IMR-90 (cell line): ENCODE data around the gene ZNF716. TPM values are rescaled to one million over a fixed set of nuclear protein-coding genes. Genes with fewer than 3 reads are reported as not detected.

ENCODE experiments used
- ATAC-seq: fragments of 200-7000 bp; cut with Tn5 transposase; 2 replicates; pipeline ENCODE4 v1.9.1; 2020; ENCODE audit warnings: low read depth, mild to moderate bottlenecking, moderate library complexity
- BruUV-seq: library from RNA; stranded (reverse); fragments of 400-500 nt; replicated peaks from 2 replicates; lab custom pipeline; 2021; lab: Mats Ljungman, UMichigan
- CTCF ChIA-PET: fragments of 300-600 bp; formaldehyde crosslinking; extraction: SDS; loops from one replicate; lab custom pipeline; 2021; ENCODE audit warnings: antibody characterized with exemption; lab: Yijun Ruan, JAX
- POLR2A ChIA-PET: fragments of 300-600 bp; sonication (Branson Sonifier 250); formaldehyde crosslinking; loops from one replicate; lab custom pipeline; 2022; ENCODE audit warnings: antibody characterized with exemption; ENCODE audit not compliant: unreplicated experiment; lab: Charles Lee
- DNase-seq: peaks from one replicate; pipeline ENCODE4 v3.0.0; 2013
- H2AFZ ChIP-seq: replicated peaks from 2 replicates; pipeline ENCODE3; 2013; ENCODE audit warnings: low read length, mild to moderate bottlenecking; ENCODE audit not compliant: poor library complexity
- H2AK5ac ChIP-seq: 2 replicates; pipeline ENCODE4 v1.6.1; 2013; ENCODE audit warnings: low read depth, low read length, inconsistent platforms
- H2AK9ac ChIP-seq: replicated peaks from 2 replicates; pipeline ENCODE3; 2013; ENCODE audit warnings: mild to moderate bottlenecking, low read depth, low read length, moderate library complexity; ENCODE audit not compliant: poor library complexity
- H2BK120ac ChIP-seq: 2 replicates; pipeline ENCODE4 v1.6.1; 2013; ENCODE audit warnings: low read depth, low read length, inconsistent platforms
- H2BK15ac ChIP-seq: 3 replicates; pipeline ENCODE4 v1.6.1; 2013; ENCODE audit warnings: low read depth, low read length, inconsistent platforms
- H2BK20ac ChIP-seq: 2 replicates; pipeline ENCODE4 v1.6.1; 2013; ENCODE audit warnings: low read depth, mild to moderate bottlenecking, inconsistent platforms, low read length, moderate library complexity
- H2BK5ac ChIP-seq: 2 replicates; pipeline ENCODE4 v1.6.1; 2013; ENCODE audit warnings: mild to moderate bottlenecking, low read depth, low read length, inconsistent platforms; ENCODE audit not compliant: poor library complexity, severe bottlenecking
- H3K14ac ChIP-seq: replicated peaks from 2 replicates; pipeline ENCODE4 v1.6.1; 2013; ENCODE audit warnings: low read depth, low read length, inconsistent platforms
- H3K18ac ChIP-seq: 2 replicates; pipeline ENCODE4 v1.6.1; 2013; ENCODE audit warnings: low read depth, low read length, control low read depth
- H3K23ac ChIP-seq: 2 replicates; pipeline ENCODE4 v1.6.1; 2013; ENCODE audit warnings: low read depth, low read length, inconsistent platforms
- H3K27ac ChIP-seq: 2 replicates; pipeline ENCODE4 v1.5.1; 2013; ENCODE audit warnings: mild to moderate bottlenecking, control low read depth, low read length; ENCODE audit not compliant: insufficient read depth
- H3K27me3 ChIP-seq: 2 replicates; pipeline ENCODE4 v1.6.1; 2013; ENCODE audit warnings: low read length; ENCODE audit not compliant: control insufficient read depth, insufficient read depth
- H3K36me3 ChIP-seq: 2 replicates; pipeline ENCODE4 v1.6.1; 2013; ENCODE audit warnings: low read length, mixed read lengths; ENCODE audit not compliant: control insufficient read depth, insufficient read depth
- H3K4ac ChIP-seq: 2 replicates; pipeline ENCODE4 v1.6.1; 2013; ENCODE audit warnings: low read depth, low read length, inconsistent platforms
- H3K4me1 ChIP-seq: 2 replicates; pipeline ENCODE4 v1.6.1; 2013; ENCODE audit warnings: low read length, mixed read lengths; ENCODE audit not compliant: control insufficient read depth, insufficient read depth
- H3K4me2 ChIP-seq: 2 replicates; pipeline ENCODE4 v1.6.1; 2013; ENCODE audit warnings: low read depth, mild to moderate bottlenecking, control low read depth, low read length, moderate library complexity
- H3K4me3 ChIP-seq: 2 replicates; pipeline ENCODE4 v1.5.1; 2013; ENCODE audit warnings: low read depth, mild to moderate bottlenecking, control low read depth, low read length, moderate library complexity; ENCODE audit not compliant: insufficient read depth
- H3K56ac ChIP-seq: 2 replicates; pipeline ENCODE4 v1.6.1; 2013; ENCODE audit warnings: low read length, inconsistent platforms; ENCODE audit not compliant: insufficient read depth; ENCODE audit errors: extremely low read depth
- H3K79me1 ChIP-seq, 2 experiments: 2 replicates each; pipeline ENCODE4 v1.6.1; 2013; ENCODE audit warnings: low read length in 2 of 2, inconsistent platforms in 1 of 2, low read depth in 1 of 2
- H3K9ac ChIP-seq: 2 replicates; pipeline ENCODE4 v1.6.1; 2013; ENCODE audit warnings: low read depth, low read length, control low read depth
- H3K9me1 ChIP-seq: 2 replicates; pipeline ENCODE4 v1.6.1; 2013; ENCODE audit warnings: low read length, inconsistent platforms; ENCODE audit not compliant: insufficient read depth
- H3K9me3 ChIP-seq: 2 replicates; pipeline ENCODE4 v1.6.1; 2013; ENCODE audit warnings: low read length; ENCODE audit not compliant: control insufficient read depth, insufficient read depth
- H4K20me1 ChIP-seq: 2 replicates; pipeline ENCODE4 v1.6.1; 2013; ENCODE audit warnings: low read length, inconsistent platforms; ENCODE audit not compliant: insufficient read depth
- H4K5ac ChIP-seq: 2 replicates; pipeline ENCODE4 v1.6.1; 2013; ENCODE audit warnings: mild to moderate bottlenecking, low read depth, low read length, control low read depth
- H4K8ac ChIP-seq, 2 experiments: 2 replicates each; pipeline ENCODE4 v1.6.1; 2013; ENCODE audit warnings: low read depth in 2 of 2, low read length in 2 of 2, control low read depth in 1 of 2, inconsistent platforms in 1 of 2
- H4K91ac ChIP-seq: 2 replicates; pipeline ENCODE4 v1.6.1; 2013; ENCODE audit warnings: low read depth, low read length, inconsistent platforms; ENCODE audit not compliant: insufficient read depth
- BHLHE40 ChIP-seq: fragments of 150-350 bp; IDR thresholded peaks from 2 replicates; pipeline ENCODE4 v1.6.1; 2016; ENCODE audit warnings: mild to moderate bottlenecking, low read depth, low read length
- CEBPB ChIP-seq: IDR thresholded peaks from 2 replicates; pipeline ENCODE4 v1.6.1; 2012; ENCODE audit warnings: low read depth, low read length, improper control_type of control experiment
- CHD1 ChIP-seq: IDR thresholded peaks from 2 replicates; pipeline ENCODE4 v1.6.1; 2012; ENCODE audit warnings: low read depth, low read length, improper control_type of control experiment
- CTCF ChIP-seq: conservative IDR thresholded peaks from 2 replicates; pipeline ENCODE4 v1.5.1; 2012; ENCODE audit warnings: mild to moderate bottlenecking, low read depth, low read length, improper control_type of control experiment
- FOS ChIP-seq: fragments of 150-350 bp; IDR thresholded peaks from 2 replicates; pipeline ENCODE4 v1.6.1; 2016; ENCODE audit warnings: low read depth, low read length
- MAFK ChIP-seq: IDR thresholded peaks from 2 replicates; pipeline ENCODE4 v1.6.1; 2012; ENCODE audit warnings: low read depth, low read length, improper control_type of control experiment
- MAZ ChIP-seq: IDR thresholded peaks from 2 replicates; pipeline ENCODE4 v1.6.1; 2012; ENCODE audit warnings: low read depth, mild to moderate bottlenecking, low read length, improper control_type of control experiment, moderate library complexity, borderline replicate concordance
- MXI1 ChIP-seq: IDR thresholded peaks from 2 replicates; pipeline ENCODE4 v1.6.1; 2012; ENCODE audit warnings: low read depth, mild to moderate bottlenecking, low read length, moderate library complexity, borderline replicate concordance
- NFE2L2 ChIP-seq: fragments of 150-350 bp; IDR thresholded peaks from 2 replicates; pipeline ENCODE4 v1.6.1; 2016; ENCODE audit warnings: low read depth, mild to moderate bottlenecking, low read length
- POLR2A ChIP-seq: IDR thresholded peaks from 2 replicates; pipeline ENCODE4 v1.6.1; 2012; ENCODE audit warnings: mild to moderate bottlenecking, low read depth, low read length
- RAD21 ChIP-seq: IDR thresholded peaks from 2 replicates; pipeline ENCODE4 v1.6.1; 2012; ENCODE audit warnings: low read length, improper control_type of control experiment
- RCOR1 ChIP-seq: IDR thresholded peaks from 2 replicates; pipeline ENCODE4 v1.6.1; 2012; ENCODE audit warnings: mild to moderate bottlenecking, low read length, improper control_type of control experiment; ENCODE audit not compliant: insufficient replicate concordance
- RFX5 ChIP-seq: IDR thresholded peaks from 2 replicates; pipeline ENCODE4 v1.8.0; 2012; ENCODE audit warnings: low read depth, mild to moderate bottlenecking, low read length, moderate library complexity
- SMC3 ChIP-seq: fragments of 150-350 bp; IDR thresholded peaks from 2 replicates; pipeline ENCODE4 v1.6.1; 2016; ENCODE audit warnings: low read depth, mild to moderate bottlenecking, antibody characterized with exemption, low read length, moderate library complexity
- WGBS, 2 experiments: methylation state at CpG; one replicate each; pipeline versions ENCODE4 v1.1.5 to v1.1.7; 2013; ENCODE audit warnings: missing lambda C conversion rate in 2 of 2; ENCODE audit not compliant: insufficient read length in 1 of 2; ENCODE audit errors: extremely low coverage in 2 of 2; 5-methylcytosine and 5-hydroxymethylcytosine counted together
- dilution Hi-C: fragments of 300-500 bp; cut with HindIII; formaldehyde crosslinking; loops from one replicate; pipeline ENCODE4 v1.14.3; 2018; ENCODE audit warnings: low sequenced_read_pairs; ENCODE audit not compliant: unreplicated experiment
- in situ Hi-C: fragments of 300-500 bp; cut with MboI; formaldehyde crosslinking; loops from 3 replicates; pipeline ENCODE4 v1.14.3; 2019; ENCODE audit warnings: low sequenced_read_pairs, inconsistent platforms, mixed read lengths
- intact Hi-C: fragments of 100-400 bp; cut with micrococcal nuclease; formaldehyde crosslinking; loops from 2 replicates; pipeline ENCODE4 v1.10.0; 2022
- polyA plus RNA-seq, 3 experiments: library from polyadenylated mRNA; depleted of rRNA; stranded (reverse); fragments of >200 nt; gene quantifications; 2 replicates each; pipeline ENCODE4 v1.2.3, GENCODE V29; 2012; ENCODE audit warnings: low replicate concordance in 1 of 3
- total RNA-seq: library from RNA; depleted of rRNA; stranded (reverse); fragments of >200 nt; gene quantifications from 2 replicates; pipeline ENCODE4 v1.2.3, GENCODE V29; 2012
- TF ChIP-seq, protein P1 (sequence below): fragments of 150-350 bp; IDR thresholded peaks from 2 replicates; pipeline ENCODE4 v1.6.1; 2017; ENCODE audit warnings: mild to moderate bottlenecking, antibody characterized with exemption, low read length, low read depth
- TF ChIP-seq, protein P2 (sequence below): fragments of 150-350 bp; IDR thresholded peaks from 2 replicates; pipeline ENCODE4 v1.6.1; 2016; ENCODE audit warnings: low read depth, mild to moderate bottlenecking, low read length, moderate library complexity, borderline replicate concordance

The ZNF716 gene
- total and polyA plus RNA-seq, 2 of the 4 experiments (the other 2 are of a cell fraction), result not detected

- in situ Hi-C loops (no loop called here), dilution Hi-C loops (no loop called here), intact Hi-C loops (no loop called here)
- H3K4me2 ChIP-seq, result no peak overlapping the region
- no peaks in the 10 kb centered on the region for H3K9me1 ChIP-seq
- no peak overlapping the region for H2BK20ac ChIP-seq
- no peak overlapping the region for H2BK120ac ChIP-seq
- TF ChIP-seq RFX5 (no peak), RCOR1 (no peak), CTCF (no peak), MXI1 (no peak), POLR2A (no peak), CHD1 (no peak), NFE2L2 (no peak), FOS (no peak), SMC3 (no peak), BHLHE40 (no peak), MAFK (no peak), CEBPB (no peak), MAZ (no peak), RAD21 (no peak)
- TF ChIP-seq, protein P1, sequence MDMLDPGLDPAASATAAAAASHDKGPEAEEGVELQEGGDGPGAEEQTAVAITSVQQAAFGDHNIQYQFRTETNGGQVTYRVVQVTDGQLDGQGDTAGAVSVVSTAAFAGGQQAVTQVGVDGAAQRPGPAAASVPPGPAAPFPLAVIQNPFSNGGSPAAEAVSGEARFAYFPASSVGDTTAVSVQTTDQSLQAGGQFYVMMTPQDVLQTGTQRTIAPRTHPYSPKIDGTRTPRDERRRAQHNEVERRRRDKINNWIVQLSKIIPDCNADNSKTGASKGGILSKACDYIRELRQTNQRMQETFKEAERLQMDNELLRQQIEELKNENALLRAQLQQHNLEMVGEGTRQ, result no peak
- TF ChIP-seq, protein P2, sequence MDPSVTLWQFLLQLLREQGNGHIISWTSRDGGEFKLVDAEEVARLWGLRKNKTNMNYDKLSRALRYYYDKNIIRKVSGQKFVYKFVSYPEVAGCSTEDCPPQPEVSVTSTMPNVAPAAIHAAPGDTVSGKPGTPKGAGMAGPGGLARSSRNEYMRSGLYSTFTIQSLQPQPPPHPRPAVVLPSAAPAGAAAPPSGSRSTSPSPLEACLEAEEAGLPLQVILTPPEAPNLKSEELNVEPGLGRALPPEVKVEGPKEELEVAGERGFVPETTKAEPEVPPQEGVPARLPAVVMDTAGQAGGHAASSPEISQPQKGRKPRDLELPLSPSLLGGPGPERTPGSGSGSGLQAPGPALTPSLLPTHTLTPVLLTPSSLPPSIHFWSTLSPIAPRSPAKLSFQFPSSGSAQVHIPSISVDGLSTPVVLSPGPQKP, result no peak
- H4K91ac ChIP-seq, result no peak overlapping the region
- 0% methylated on average over 1 of the region's 3 CpGs; no CpG with 5 or more reads in 1 of the 2 experiments for WGBS, 2 experiments
- H3K56ac ChIP-seq, result no peak overlapping the region
- no peaks in the 10 kb centered on the region for H3K4me1 ChIP-seq
- no peak overlapping the region for H3K14ac ChIP-seq
- no peak overlapping the region for H3K18ac ChIP-seq
- no peak overlapping the region for H2AK9ac ChIP-seq
- no peak overlapping the region for H3K9ac ChIP-seq
- H2AK5ac ChIP-seq, result no peak overlapping the region
- H3K4ac ChIP-seq, result no peak overlapping the region
- CTCF ChIA-PET, result interaction anchor here (0.6 kb wide), 1 partner anchor 723 kb away, joined by 3 read pairs; no protein-coding TSS in a partner anchor
- no peak overlapping the region for H3K27ac ChIP-seq
- no peaks in the 10 kb centered on the region for H3K79me1 ChIP-seq
- DNase-seq, result no peak
- H2BK5ac ChIP-seq, result no peak overlapping the region
- H3K4me3 ChIP-seq, result no peak overlapping the region
- H3K23ac ChIP-seq, result no peak overlapping the region
- peaks cover 37% of the 10 kb centered on the region for H3K9me3 ChIP-seq
- H3K27me3 ChIP-seq, result no peaks in the 10 kb centered on the region
- H3K36me3 ChIP-seq, result no peaks in the 10 kb centered on the region
- no peaks in the 10 kb centered on the region for H4K20me1 ChIP-seq
- BruUV-seq, result no TSS peak
- no peak overlapping the region for H2BK15ac ChIP-seq
- no peak for ATAC-seq
- H4K8ac ChIP-seq, result no peak overlapping the region
- POLR2A ChIA-PET, result no interaction called here
- H4K5ac ChIP-seq, result no peak overlapping the region
- no peak overlapping the region for H2AFZ ChIP-seq
Measured at GRCh38 chr7:57417736-57418135, 32.2 kb upstream of the ZNF716 start.
